ENCODE data around the gene PCDHGA4. TPM values are rescaled to one million over a fixed set of nuclear protein-coding genes. Genes with fewer than 3 reads are reported as not detected.

Gene PCDHGA4
- total and polyA plus RNA-seq, 7 donors = 0.47 to 11.3 (median 5.6) TPM; not detected in 2

- peaks cover 34 to 92% (median 61%) of the 10 kb centered on the region in 4 donors for H3K9me3 ChIP-seq
- no peak overlapping the region for H3K27ac ChIP-seq
- intact Hi-C loops (cut with DNase I) = no loop called here
- no peak for TF ChIP-seq POLR2A (IDR thresholded peaks at IDR 0.05)
- TF ChIP-seq POLR2AphosphoS5 (IDR thresholded peaks at IDR 0.05) = no peak
- no peak for TF ChIP-seq CTCF (IDR thresholded peaks at IDR 0.05)
- no peak for TF ChIP-seq EP300 (IDR thresholded peaks at IDR 0.05)
- no peak for DNase-seq
- WGBS, 2 donors = 39 to 61% methylated on average over 46 of the region's 46 CpGs
- H3K4me1 ChIP-seq = no peaks in the 10 kb centered on the region
- H3K27me3 ChIP-seq = peaks cover 0 to 7% (median 4%) of the 10 kb centered on the region in 3 donors
- no peak overlapping the region for H3K4me3 ChIP-seq
- no peaks in the 10 kb centered on the region for H3K36me3 ChIP-seq
Observed at GRCh38 chr5:141366016-141366896, 11.4 kb downstream of the PCDHGA4 start.

- WGBS, 2 donors = 19 to 42% methylated on average over 32 of the region's 32 CpGs
- Histone ChIP-seq H3K9me3 (peaks cover 49 to 95% (median 71%) of the 10 kb centered on the region in 4 donors), H3K36me3 (peaks cover 0 to 6% (median 0%) of the 10 kb centered on the region in 4 donors), H3K27me3 (peaks cover 0 to 7% (median 0%) of the 10 kb centered on the region in 3 donors), H3K27ac (no peak within 1 kb of the TSS), H3K4me1 (no peaks in the 10 kb centered on the region), H3K4me3 (peak within 1 kb of the TSS in 2 of 4 donors; percentile 17 to 19)
- DNase-seq = no peak
- no peak for TF ChIP-seq POLR2A (IDR thresholded peaks at IDR 0.05)
- TF ChIP-seq POLR2AphosphoS5 (IDR thresholded peaks at IDR 0.05) = no peak
- TF ChIP-seq CTCF (IDR thresholded peaks at IDR 0.05) = no peak
- TF ChIP-seq EP300 (IDR thresholded peaks at IDR 0.05) = no peak
- intact Hi-C loops (cut with DNase I) = no loop called here
Observed at GRCh38 chr5:141369994-141370848, 15.4 kb downstream of the PCDHGA4 start, which contains the start of gene PCDHGB3. PCDHGB3 (plus strand) TSS chr5:141370242; CDS start chr5:141370395, 153 bp downstream.

GRCh38 chr5:141371572-141372475 is 17.0 kb downstream of the PCDHGA4 start:
- peaks cover 44 to 91% (median 67%) of the 10 kb centered on the region in 4 donors for H3K9me3 ChIP-seq
- no peak overlapping the region for H3K4me3 ChIP-seq
- intact Hi-C loops (cut with DNase I) = no loop called here
- 41 to 69% methylated on average over 69 of the region's 69 CpGs for WGBS, 2 donors
- peaks cover 0 to 6% (median 0%) of the 10 kb centered on the region in 4 donors for H3K36me3 ChIP-seq
- TF ChIP-seq EP300 (IDR thresholded peaks at IDR 0.05) (no peak), POLR2AphosphoS5 (IDR thresholded peaks at IDR 0.05) (no peak), POLR2A (IDR thresholded peaks at IDR 0.05) (no peak), CTCF (IDR thresholded peaks at IDR 0.05) (no peak)
- peaks cover 0 to 3% (median 0%) of the 10 kb centered on the region in 3 donors for H3K27me3 ChIP-seq
- H3K4me1 ChIP-seq = no peaks in the 10 kb centered on the region
- no peak overlapping the region for H3K27ac ChIP-seq
- DNase-seq = no peak
